ENCODE measurements around the gene CCT4. TPM values are rescaled to one million over a fixed set of nuclear protein-coding genes. Genes with fewer than 3 reads are reported as not detected.
"Not testable (repeated sequence)": the region's sequence is repeated elsewhere in the genome, so short reads cannot be mapped to it uniquely, and the experiment has no call there.

CCT4 gene
- total RNA-seq, 1 donor from 2014 or later: 261 TPM

DNA sequence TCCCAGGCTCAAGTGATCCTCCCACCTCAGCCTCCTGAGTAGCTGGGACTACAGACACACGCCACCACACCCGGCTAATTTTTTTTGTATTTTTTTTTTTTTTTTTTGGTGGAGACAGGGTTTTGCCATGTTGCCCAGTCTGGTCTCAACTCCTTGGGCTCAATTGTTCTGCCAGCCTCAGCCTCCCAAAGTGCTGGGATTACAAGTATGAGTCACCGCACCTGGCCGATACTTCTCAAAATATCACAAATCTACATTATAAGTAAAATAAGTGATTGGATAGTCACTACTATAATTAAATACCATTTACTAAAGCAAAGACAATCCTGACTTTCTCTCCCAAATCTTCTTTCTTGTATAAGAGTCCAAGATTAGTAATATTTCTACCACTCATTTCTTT lies 9.1 kb downstream of the CCT4 start:
- not testable (repeated sequence) for DNase-seq (ENCODE audit: low read depth, low spot score)

DNA sequence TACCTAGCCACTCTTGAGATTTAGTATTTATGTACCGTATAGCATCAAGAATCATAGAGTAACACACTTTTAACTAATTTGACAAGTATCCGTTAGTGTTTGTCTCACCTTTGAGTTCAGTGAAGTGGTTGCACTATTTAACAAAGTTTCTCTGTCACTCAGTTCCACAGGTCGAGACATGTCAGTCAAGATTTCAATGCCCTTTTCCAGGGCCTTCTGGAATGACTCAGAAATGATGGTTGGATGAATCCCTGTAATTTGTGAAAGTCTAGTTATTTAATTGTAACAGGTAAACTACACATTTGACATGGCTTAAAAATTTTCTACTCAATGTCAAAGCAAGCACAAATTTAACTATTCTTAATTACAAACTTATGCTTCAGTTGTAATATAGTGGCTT lies 9.7 kb downstream of the CCT4 start:
- DNase-seq (ENCODE audit: low read depth, low spot score): no peak

DNA sequence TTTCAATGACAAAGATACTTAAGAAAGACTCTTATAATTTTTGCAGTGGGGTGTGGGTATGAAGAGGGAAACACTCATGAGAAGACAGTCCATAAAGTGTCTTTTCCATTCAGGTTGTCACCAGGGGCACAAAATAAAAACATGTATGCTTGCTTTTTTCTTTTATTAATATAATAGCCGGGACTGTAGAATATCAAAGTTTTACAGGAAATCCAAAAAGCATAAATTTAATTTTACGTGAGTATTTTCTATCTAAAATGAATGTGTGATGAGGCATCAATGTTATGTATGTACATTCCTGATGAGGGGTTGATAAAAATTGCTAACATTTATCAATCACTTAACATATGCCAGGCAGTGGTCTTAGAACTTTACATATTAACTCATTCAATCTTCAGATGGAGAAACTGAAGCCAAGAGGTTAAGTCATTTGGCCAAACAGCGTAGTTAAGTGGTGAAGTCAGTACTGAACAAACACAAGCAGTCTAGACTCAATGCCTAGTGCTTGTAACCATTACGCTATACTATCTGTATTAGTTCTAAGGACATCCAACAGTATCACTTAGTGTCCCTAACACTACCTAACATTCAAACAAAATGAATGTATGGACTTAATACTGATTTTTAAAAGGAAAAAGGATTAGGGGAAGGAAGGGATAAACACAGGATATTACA lies 10.7 kb downstream of the CCT4 start:
- no peak for DNase-seq (ENCODE audit: low read depth, low spot score)

DNA sequence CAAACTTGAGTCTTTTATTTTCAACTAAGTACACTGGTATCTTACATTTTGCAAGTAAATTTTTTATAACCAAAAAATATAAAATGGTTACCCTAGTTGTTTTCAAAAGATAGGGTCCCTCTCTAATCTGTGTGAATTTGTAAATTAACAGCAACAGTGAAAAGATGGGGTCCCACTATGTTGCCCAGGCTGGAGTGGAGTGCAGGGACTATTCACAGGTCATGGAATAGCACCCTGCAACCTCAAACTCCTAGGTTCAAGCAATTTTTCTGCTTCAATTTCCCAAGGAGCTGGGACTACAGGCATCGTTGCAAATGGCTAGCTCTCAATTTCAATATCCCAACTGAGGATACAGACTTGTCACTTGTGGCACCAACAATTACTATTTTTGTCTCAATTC lies 12.1 kb downstream of the CCT4 start:
- DNase-seq (ENCODE audit: low read depth, low spot score): no peak

DNA sequence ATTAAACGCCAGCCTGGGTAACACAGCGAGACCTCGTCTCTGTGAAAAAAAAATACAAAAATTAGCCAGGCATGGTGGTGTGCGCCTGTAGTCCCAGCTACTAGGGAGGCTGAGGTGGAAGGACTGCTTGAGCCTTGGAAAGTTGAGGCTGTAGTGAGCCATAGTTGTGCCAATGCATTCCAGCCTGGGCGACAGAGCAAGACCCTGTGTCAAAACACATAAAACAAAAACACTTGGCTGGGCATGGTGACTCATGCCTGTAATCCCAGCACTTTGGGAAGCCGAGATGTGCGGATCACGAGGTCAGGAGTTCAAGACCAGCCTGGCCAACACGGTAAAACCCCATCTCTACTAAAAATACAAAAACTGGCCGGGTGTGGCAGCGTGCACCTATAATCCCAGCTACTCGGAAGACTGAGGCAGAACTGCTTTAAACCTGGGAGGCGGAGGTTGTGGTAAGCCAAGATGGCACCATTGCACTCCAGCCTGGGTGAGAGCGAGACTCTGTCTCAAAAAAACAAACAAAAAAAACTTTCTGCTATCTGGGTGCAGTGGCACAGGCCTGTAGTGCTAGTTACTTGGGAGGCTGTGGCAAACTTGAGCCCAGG lies 21.9 kb downstream of the CCT4 start:
- not testable (repeated sequence) for DNase-seq (ENCODE audit: low read depth, low spot score)

DNA sequence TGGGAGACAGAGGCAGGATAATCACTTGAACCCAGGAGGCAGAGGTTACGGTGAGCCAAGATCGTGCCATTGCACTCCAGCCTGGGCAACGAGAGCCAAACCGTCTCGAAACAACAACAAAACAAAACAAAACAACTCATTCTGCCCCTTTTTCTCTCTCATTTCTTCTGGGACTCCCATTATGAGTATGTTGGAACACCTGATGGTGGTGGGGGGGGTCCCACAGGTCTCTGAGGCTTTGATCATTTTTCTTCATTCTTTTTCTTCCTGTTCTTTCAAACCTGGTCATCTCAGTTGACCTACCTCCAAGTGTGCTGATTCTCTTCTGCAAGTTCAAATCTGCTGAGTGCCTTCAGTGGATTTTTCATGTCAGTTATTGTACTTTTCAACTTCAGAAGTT lies 26.4 kb downstream of the CCT4 start:
- no peak for DNase-seq (ENCODE audit: low read depth, low spot score)

DNA sequence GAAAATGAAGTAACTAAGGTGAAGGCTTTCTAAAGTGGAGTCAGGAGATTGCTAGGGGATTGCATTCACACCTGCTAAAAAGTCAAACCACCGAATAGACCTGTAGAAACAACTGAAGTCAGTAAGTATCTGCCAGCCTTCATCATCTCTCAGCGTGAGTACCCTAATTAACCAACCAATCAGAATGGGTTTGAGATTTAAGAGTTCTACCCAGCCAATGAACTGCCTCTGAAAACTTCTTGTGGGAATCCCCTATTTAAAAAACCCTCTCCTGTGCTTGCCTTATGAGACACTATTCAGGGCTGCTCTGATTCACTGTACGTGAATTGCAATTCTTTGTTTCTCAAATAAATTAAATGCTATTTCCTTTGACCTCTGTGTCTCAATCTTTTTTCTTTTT lies 31.2 kb downstream of the CCT4 start:
- DNase-seq (ENCODE audit: low read depth, low spot score): no peak

DNA sequence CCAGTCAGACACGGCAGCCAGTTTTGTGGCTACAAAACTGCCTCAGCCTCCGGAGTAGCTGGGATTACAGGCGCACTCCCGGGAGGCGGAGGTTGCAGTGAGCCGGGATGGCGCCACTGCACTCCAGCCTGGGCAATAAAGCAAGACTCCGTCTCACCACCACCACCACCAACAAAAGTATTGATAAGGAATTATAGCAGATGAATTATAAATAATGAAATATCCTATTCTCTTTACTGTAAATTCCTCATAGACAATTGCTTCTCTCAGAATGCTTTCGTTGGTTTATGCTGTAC lies 33.2 kb downstream of the CCT4 start:
- DNase-seq (ENCODE audit: low read depth, low spot score): no peak

DNA sequence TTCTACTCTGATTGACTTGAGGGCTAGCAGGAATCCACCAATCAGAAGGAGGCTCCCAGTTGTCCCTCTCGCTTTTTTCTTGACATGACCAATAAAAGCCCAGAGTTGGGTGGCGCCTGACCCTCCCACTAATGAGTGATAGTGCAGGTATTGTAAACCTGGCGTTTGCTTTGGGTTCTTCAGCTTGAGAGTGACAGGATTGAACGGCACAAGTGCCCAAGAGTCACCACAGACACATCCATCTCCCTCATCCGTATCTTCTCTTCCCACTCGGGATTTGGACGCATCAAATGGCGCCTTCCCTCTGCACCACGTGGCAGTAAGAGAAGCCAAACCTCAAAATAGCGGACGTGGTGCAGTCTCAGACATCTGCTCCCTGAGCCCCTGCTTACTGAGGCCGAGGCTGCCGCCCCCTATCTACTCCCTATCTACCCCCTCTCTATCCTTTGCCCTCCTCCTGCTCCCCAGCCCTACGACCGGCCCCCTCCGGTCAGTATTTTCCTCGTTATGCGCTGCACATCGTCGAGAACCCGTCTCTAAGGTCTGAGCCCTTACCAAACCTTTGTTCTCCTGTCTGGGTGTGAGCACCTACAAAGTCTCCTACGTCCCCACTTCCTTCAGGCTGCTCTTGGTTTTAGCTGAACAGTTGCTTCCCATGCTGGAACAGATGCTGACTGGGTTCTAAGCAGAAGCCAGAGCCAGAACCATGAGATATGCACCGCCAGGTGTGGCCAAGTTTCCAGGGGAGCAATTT lies 33.7 kb downstream of the CCT4 start:
- DNase-seq (ENCODE audit: low read depth, low spot score): peak; percentile 90

DNA sequence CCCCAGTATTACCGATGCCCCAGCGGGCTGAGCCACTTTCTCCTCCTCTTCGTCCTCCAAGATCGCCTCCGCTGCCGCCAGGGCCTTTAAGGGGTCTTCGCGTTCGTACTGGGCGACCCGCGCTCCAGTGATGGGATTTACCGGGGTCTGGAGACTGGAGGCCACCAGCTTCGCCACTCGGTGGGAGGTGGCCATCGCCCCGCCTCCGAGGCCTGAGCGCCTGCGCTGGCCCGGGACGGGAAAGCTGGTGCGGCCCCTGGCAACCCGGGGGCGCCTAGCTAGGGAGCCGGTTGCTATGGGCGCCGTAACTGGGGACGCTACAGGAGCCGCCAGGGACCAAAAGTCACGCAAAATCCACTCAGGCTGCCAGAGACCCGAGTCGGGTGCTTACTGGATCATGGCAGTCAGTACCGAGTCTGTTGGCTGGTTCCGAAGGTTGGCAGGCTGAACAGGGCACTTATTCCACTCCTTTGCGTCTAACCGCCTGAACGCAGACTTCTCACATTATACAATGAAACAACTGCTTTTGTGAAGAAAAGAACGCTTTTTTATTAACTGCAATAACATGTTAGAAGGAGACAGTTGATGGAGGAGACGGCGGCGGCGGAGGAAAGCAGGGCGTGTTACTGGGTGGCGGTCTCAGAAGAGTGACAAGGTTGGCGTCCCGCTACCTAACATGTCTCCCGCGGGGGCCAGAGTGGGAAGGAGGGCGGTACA lies 34.5 kb downstream of the CCT4 start, which contains the start of gene FAM161A:
FAM161A (minus strand) TSS at position 214 of the 717 bp plus-strand sequence; CDS start at position 195, 19 bp downstream.
- peak; percentile 57 for DNase-seq (ENCODE audit: low read depth, low spot score)

DNA sequence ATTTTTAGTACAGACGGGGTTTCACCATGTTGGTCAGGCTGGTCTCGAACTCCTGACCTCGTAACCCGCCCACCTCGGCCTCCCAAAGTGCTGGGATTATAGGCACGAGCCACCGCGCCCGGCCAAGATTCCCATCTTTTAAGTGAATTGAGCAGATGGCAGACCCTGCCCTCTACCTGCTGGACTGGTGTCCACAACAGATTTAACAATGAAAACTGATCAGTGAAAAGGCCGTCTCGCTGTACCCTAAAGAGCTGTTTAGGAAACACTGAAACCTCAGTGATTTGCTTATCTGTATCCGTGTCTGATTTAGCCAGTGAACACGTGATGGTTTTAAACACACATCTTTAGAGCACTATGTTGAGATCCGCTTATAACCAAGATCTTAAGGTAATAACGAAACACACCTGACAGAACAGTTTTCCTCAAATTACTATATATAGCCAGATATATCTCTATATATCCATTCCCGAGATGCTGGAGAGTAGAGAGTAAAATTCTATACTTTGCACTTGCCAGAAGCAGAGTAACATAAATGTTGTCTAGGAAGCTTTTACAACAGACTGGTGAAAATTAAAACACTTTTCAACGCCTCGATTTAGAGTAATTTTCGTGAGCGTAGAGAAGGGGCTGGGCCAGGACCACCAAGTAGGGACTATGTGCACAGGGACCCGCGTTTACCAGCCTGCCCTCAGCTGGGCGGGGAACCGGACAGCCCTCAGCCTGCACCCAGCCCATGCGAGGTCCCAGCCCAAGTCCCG lies 35.2 kb downstream of the CCT4 start:
- DNase-seq (ENCODE audit: low read depth, low spot score): no peak

DNA sequence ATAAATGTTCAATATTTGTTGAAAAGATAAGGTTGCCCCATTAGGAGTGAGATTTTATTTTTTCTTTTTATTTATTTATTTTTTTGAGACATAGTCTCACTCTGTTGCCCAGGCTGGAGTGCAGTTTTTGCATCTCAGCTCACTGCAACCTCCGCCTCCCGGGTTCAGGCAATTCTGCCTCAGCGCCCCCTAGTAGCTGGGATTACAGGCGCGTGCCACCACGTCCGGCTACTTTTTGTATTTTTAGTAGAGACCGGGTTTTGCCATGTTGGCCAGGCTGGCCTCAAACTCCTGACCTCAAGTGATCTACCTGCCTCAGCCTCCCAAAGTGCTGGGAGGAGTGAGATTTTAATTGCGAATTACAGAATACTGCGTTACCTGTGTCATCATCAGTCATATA lies 37.2 kb downstream of the CCT4 start:
- DNase-seq (ENCODE audit: low read depth, low spot score): not testable (repeated sequence)

DNA sequence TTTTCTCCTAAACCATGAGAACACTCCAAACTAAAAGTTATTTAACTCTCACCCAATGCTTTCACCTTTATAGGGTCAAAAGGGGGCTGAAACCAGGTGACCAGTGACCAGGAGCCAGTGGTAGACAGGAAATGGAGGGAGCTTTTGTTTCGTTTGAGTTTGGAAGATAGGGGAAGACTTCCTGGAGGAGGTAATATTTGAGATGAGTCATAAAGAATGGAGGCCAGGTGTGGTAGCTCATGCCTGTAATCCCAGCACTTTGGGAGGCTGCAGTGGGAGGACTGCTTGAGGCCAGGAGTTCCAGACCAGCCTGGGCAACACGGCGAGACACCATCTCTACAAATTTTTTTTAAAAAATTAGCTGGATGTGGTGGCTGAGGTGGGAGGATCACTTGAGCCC lies 43.1 kb downstream of the CCT4 start:
- DNase-seq (ENCODE audit: low read depth, low spot score): no peak

DNA sequence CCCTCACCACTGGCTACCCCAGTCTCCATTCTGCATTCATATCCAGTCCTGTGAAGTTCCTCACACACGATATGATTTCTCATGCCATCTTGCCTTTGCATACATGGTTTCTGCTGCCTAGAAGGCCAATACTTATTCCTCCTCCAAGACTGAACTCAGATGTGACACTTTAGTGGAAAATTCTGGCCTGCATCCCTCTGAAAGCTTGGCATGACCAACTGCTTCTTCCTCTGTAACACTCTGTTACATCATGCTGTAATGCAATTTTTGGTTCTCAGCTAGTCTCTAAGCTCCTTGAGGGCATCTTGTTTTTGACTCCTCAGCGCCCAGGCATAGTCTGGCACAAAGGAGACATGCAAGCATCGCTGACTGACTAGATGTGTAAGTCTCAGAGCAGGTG lies 47.2 kb downstream of the CCT4 start:
- no peak for DNase-seq (ENCODE audit: low read depth, low spot score)

DNA sequence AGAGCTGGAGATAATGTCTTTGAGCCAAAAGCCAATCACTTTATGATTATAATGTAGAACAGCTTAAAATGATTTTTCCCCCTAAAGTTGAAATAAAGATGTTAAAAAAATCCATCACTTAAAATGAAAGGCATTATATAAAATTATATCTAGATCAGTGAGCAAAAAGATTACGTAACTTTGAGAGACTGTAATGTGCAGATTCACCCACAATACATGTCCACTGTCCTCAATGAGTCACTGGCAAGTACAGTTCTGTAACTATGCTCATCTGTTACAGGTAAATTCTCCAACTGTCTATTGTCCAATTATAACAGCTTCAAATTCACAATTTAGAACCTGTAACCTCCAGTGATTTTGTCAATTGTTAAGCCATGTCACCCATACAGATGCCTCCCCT lies 53.6 kb downstream of the CCT4 start:
- no peak for DNase-seq (ENCODE audit: low read depth, low spot score)

DNA sequence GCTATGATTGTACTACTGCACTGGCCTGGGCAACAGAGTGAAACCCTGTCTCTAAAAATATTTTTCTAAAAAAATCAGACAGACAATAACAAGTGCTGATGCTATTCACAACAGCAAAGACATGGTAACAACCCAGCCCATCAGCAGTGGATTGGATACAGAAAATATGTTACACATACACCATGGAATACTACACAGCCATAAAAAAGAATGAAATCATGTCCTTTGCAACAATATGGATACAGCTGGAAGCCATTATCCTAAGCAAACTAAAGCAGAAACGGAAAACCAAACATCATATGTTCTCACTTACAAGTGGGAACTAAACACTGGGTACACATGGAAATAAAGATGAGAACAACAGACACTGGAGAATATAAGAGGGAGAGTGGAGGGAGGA lies 54.5 kb downstream of the CCT4 start:
- DNase-seq (ENCODE audit: low read depth, low spot score): no peak

DNA sequence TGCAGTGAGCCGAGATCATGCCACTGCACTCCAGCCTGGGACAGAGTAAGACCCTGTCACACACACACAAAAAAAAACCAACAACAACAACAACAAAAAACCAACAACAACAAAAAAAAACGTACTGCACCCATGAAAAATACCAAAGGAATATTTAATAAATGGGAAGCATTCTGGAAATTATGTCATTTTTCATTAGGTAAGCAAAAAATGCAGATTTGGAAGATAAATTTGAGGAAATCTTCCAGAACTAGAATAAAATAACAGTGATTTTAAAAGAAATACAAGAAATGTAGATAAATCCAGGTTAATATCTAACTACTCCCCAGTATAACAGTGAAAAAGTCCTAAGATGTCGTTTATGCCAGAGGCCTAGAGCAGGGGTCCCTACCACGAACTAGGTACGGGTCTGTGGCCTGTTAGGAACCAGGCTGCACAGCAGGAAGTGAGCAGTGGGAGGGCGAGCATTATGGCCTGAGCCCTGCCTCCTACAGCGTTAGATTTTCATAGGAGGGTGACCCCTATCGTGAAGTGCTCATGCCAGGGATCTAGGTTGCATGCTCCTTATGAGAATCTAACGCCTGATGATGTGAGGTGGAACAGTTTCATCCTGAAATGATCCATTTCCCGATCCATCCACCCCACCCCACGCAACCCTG lies 56.1 kb downstream of the CCT4 start:
- no peak for DNase-seq (ENCODE audit: low read depth, low spot score)

DNA sequence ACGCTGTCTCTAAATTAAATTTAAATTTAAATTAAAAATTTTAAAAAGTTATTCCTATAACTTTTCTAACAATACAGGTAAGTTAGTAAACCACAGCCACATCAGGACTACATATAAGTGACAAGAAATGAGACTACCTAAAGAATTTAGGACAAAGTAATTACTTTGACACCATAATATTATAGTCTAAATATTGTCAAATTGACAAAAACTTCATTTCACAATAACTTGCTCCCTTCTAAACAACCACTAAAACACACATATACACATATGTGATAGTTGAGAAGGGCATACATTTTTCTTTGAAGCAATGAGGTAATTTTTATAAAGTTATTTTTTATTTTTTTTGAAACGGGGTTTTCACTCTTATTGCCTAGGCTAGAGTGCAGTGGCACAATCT lies 66.2 kb downstream of the CCT4 start:
- no peak for DNase-seq (ENCODE audit: low read depth, low spot score)
